ENCODE measurements around the gene GZF1.

DNA sequence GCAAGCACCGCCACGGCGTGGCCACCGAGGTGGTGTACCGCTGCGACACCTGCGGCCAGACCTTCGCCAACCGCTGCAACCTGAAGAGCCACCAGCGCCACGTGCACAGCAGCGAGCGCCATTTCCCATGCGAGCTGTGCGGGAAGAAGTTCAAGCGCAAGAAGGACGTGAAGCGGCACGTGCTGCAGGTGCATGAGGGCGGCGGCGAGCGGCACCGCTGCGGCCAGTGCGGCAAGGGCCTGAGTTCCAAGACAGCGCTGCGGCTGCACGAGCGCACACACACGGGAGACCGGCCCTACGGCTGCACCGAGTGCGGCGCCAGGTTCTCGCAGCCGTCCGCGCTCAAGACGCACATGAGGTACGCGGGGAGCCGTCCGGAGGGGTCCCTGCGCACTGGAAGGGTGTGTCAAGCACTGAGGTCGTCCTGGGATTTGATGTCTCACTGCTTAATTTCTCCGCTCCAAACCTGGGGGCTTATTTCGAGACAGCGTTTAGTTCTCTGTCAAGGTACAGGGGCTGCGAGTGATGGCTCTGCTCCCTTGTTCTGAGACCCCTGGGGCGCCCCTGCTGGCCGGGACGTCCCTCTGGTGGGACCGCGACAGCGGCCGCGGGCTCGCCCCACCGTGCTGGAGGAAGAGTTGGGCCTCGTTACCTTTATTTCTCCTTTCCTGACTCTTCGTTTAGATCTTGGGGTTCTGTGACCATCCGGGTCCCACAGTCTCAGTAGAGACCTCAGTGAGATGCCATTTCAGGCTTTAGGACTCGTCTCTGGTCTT is 3.6 kb downstream of the GZF1 start:
- TF ChIP-seq, protein P1, sequence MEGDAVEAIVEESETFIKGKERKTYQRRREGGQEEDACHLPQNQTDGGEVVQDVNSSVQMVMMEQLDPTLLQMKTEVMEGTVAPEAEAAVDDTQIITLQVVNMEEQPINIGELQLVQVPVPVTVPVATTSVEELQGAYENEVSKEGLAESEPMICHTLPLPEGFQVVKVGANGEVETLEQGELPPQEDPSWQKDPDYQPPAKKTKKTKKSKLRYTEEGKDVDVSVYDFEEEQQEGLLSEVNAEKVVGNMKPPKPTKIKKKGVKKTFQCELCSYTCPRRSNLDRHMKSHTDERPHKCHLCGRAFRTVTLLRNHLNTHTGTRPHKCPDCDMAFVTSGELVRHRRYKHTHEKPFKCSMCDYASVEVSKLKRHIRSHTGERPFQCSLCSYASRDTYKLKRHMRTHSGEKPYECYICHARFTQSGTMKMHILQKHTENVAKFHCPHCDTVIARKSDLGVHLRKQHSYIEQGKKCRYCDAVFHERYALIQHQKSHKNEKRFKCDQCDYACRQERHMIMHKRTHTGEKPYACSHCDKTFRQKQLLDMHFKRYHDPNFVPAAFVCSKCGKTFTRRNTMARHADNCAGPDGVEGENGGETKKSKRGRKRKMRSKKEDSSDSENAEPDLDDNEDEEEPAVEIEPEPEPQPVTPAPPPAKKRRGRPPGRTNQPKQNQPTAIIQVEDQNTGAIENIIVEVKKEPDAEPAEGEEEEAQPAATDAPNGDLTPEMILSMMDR (IDR thresholded peaks at IDR 0.05; ENCODE audit: insufficient read depth, low read length, poor library complexity, severe bottlenecking): no peak
- TF ChIP-seq EZH2phosphoT487 (conservative IDR thresholded peaks at IDR 0.05; ENCODE audit: low read length): no peak
